ENCODE measurements around the gene SLC9A1. TPM values are rescaled to one million over a fixed set of nuclear protein-coding genes. Genes with fewer than 3 reads are reported as not detected.
"Not testable (repeated sequence)": the region's sequence is repeated elsewhere in the genome, so short reads cannot be mapped to it uniquely, and the experiment has no call there.

The SLC9A1 gene
- total RNA-seq = 10 to 100 TPM; 14.8 to 15.3 TPM

GRCh38 chr1:27154991-27155781 is at the start of gene SLC9A1:
SLC9A1 (minus strand) TSS chr1:27155125; CDS start chr1:27154334, 791 bp downstream.
- intact Hi-C loops (cut with micrococcal nuclease) = loop anchor here (5.0 kb wide), 1 partner anchor 48 kb away; no protein-coding TSS in a partner anchor
- peaks cover 3% of the 10 kb centered on the region for H3K36me3 Mint-ChIP-seq (ENCODE audit: low read depth)
- DNase-seq (peak; percentile 91), ATAC-seq (peak; percentile 94)
- H3K27me3 Mint-ChIP-seq = no peaks in the 10 kb centered on the region
- no peaks in the 10 kb centered on the region for H3K9me3 Mint-ChIP-seq
- ChIA-PET CTCF (interaction anchor here (0.6 to 6.8 kb wide), 13 partner anchors 9 to 514 kb away, joined by 3 to 85 read pairs (median 5); no protein-coding TSS in a partner anchor), POLR2A (interaction anchor here (0.6 to 12.8 kb wide), 15 partner anchors 9 to 607 kb away, joined by 3 to 172 read pairs (median 5); no protein-coding TSS in a partner anchor)
- peak within 1 kb of the TSS; percentile 96 for H3K27ac Mint-ChIP-seq
- H3K4me1 Mint-ChIP-seq (ENCODE audit: low read depth) = peaks cover 46% of the 10 kb centered on the region
- H3K4me3 Mint-ChIP-seq = peak within 1 kb of the TSS; percentile 79
- TF ChIP-seq CTCF (IDR thresholded peaks at IDR 0.05) = peak; percentile 88

DNA sequence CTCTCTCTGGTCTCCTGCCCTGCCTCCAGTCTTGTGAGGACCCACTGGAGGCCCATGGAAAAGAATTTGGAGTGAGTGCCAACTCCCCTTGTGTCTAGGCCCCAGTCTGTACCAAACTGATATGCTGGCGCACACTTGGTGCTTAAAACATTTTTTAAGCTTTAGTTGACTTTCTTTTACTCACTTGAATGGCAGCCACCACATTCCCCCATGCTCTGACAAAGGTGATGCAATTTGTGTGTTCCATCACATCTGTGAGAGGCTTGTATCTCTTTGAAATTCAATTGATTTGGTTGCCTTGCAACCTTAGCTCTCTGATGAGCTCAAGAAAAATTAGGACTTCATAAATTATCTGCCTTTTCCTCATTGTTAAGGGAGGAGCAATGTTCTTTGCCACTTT is 49.0 kb upstream of the SLC9A1 start:
- Mint-ChIP-seq H3K4me1 (ENCODE audit: low read depth) (no peaks in the 10 kb centered on the region), H3K4me3 (no peak overlapping the region), H3K27ac (no peak overlapping the region), H3K27me3 (no peaks in the 10 kb centered on the region), H3K9me3 (no peaks in the 10 kb centered on the region), H3K36me3 (ENCODE audit: low read depth) (no peaks in the 10 kb centered on the region)
- no peak for TF ChIP-seq CTCF (IDR thresholded peaks at IDR 0.05)
- DNase-seq = no peak
- intact Hi-C loops (cut with micrococcal nuclease) = no loop called here
- ChIA-PET CTCF (interaction anchor here (0.9 to 1.5 kb wide), 7 partner anchors 33 to 159 kb away, joined by 3 to 7 read pairs (median 3); no protein-coding TSS in a partner anchor), POLR2A (interaction anchor here (0.5 to 1.1 kb wide), 2 partner anchors 60 to 80 kb away, joined by 3 to 4 read pairs; no protein-coding TSS in a partner anchor)
- ATAC-seq = no peak

DNA sequence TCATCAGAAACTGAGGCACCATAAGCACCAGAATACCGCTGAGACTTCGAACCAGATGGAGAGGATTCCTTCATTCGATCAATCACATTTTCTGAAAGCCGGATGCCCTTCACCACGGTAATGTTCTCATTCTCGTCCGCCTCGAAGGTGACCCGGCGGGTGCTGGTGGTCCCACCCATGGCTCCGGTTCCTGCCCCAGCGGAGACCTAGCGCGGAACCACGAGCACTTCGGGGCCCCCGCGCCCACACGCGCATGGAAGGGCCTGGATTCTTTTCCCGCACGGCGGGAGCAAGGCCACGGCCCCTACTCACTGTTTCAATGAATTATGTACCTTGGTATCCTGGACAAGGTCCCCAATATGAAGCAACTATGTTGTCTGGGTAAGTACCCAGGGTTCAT is 46.4 kb upstream of the SLC9A1 start:
- H3K9me3 Mint-ChIP-seq = no peaks in the 10 kb centered on the region
- ATAC-seq = no peak
- intact Hi-C loops (cut with micrococcal nuclease) = no loop called here
- no peak for DNase-seq
- POLR2A ChIA-PET = no interaction called here
- no peaks in the 10 kb centered on the region for H3K36me3 Mint-ChIP-seq (ENCODE audit: low read depth)
- TF ChIP-seq CTCF (IDR thresholded peaks at IDR 0.05) = no peak
- CTCF ChIA-PET = interaction anchor here (1.1 to 1.2 kb wide), 3 partner anchors 83 to 156 kb away, joined by 3 to 4 read pairs (median 3); no protein-coding TSS in a partner anchor
- no peaks in the 10 kb centered on the region for H3K27me3 Mint-ChIP-seq
- no peak overlapping the region for H3K27ac Mint-ChIP-seq
- peaks cover 4% of the 10 kb centered on the region for H3K4me1 Mint-ChIP-seq (ENCODE audit: low read depth)
- H3K4me3 Mint-ChIP-seq = no peak overlapping the region

- TF ChIP-seq CTCF (IDR thresholded peaks at IDR 0.05) = no peak
- Mint-ChIP-seq H3K4me3 (no peak overlapping the region), H3K9me3 (no peaks in the 10 kb centered on the region), H3K27me3 (no peaks in the 10 kb centered on the region), H3K27ac (no peak overlapping the region), H3K4me1 (ENCODE audit: low read depth) (peaks cover 3% of the 10 kb centered on the region), H3K36me3 (ENCODE audit: low read depth) (no peaks in the 10 kb centered on the region)
- ChIA-PET CTCF (interaction anchor here (1.1 to 1.2 kb wide), 2 partner anchors 91 to 147 kb away, joined by 3 read pairs; no protein-coding TSS in a partner anchor), POLR2A (no interaction called here)
- ATAC-seq (no peak), DNase-seq (no peak)
- intact Hi-C loops (cut with micrococcal nuclease) = no loop called here
Measured at GRCh38 chr1:27193194-27193593, 38.3 kb upstream of the SLC9A1 start.

DNA sequence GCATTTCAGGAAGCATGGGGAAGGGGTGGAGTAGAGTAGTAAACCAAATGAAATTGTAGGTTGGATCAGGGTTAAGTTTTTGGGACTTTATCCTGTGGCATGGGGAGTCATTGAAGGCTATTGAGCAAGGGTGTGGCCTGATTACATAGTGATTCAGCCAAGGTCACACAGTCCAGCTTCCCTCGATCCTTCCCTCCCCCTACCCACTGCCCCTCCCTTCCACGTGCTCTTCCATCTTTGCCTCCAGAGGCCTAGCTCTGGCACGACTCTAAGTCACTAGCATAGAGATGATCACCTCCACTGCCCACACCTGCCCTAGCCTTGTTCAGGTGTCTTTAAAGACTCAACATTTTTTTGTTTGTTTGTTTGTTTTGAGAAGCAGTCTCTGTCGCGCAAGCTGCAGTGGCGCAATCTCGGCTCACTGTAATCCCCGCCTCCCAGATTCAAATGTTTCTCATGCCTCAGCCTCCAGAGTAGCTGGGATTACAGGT is 37.2 kb upstream of the SLC9A1 start:
- no peak for TF ChIP-seq CTCF (IDR thresholded peaks at IDR 0.05)
- no peak for ATAC-seq
- H3K9me3 Mint-ChIP-seq = no peaks in the 10 kb centered on the region
- H3K27me3 Mint-ChIP-seq = no peaks in the 10 kb centered on the region
- ChIA-PET CTCF (interaction anchor here (1.2 kb wide), 1 partner anchor 146 kb away, joined by 3 read pairs; no protein-coding TSS in a partner anchor), POLR2A (interaction anchor here (0.7 kb wide), 1 partner anchor 290 kb away, joined by 3 read pairs; no protein-coding TSS in a partner anchor)
- no peaks in the 10 kb centered on the region for H3K36me3 Mint-ChIP-seq (ENCODE audit: low read depth)
- H3K4me3 Mint-ChIP-seq = no peak overlapping the region
- intact Hi-C loops (cut with micrococcal nuclease) = no loop called here
- no peak for DNase-seq
- H3K4me1 Mint-ChIP-seq (ENCODE audit: low read depth) = no peaks in the 10 kb centered on the region
- no peak overlapping the region for H3K27ac Mint-ChIP-seq

- H3K27me3 Mint-ChIP-seq; DNase-seq; POLR2A ChIA-PET; H3K9me3 Mint-ChIP-seq; ATAC-seq; H3K36me3 Mint-ChIP-seq (ENCODE audit: low read depth); H3K4me3 Mint-ChIP-seq; intact Hi-C loops (cut with micrococcal nuclease); H3K4me1 Mint-ChIP-seq (ENCODE audit: low read depth); H3K27ac Mint-ChIP-seq: not testable (repeated sequence)
- CTCF ChIA-PET = interaction anchor here (1.2 to 1.3 kb wide), 2 partner anchors 72 to 113 kb away, joined by 3 read pairs; no protein-coding TSS in a partner anchor
Measured at GRCh38 chr1:27184665-27185064, 29.7 kb upstream of the SLC9A1 start.
